SK-N-SH (cell line): ENCODE measurements around the gene IMPG1.

ENCODE experiments used
- CHD2 ChIP-seq: fragments of 150-350 bp; IDR thresholded peaks from 2 replicates; pipeline ENCODE4 v1.6.1; 2018; ENCODE audit warnings: low read length; ENCODE audit not compliant: partially characterized antibody
- MEF2A ChIP-seq: IDR thresholded peaks from 2 replicates; pipeline ENCODE4 v1.4.0; 2012; ENCODE audit warnings: low read depth, borderline replicate concordance
- MXI1 ChIP-seq: IDR thresholded peaks from 2 replicates; pipeline ENCODE4 v1.6.1; 2012; ENCODE audit warnings: mild to moderate bottlenecking, low read depth, low read length, improper control_type of control experiment
- NFIC ChIP-seq: IDR thresholded peaks from 2 replicates; pipeline ENCODE4 v1.4.0; 2012; ENCODE audit warnings: borderline replicate concordance
- RCOR1 ChIP-seq: fragments of 150-350 bp; IDR thresholded peaks from 2 replicates; pipeline ENCODE4 v1.6.1; 2017; ENCODE audit warnings: antibody characterized with exemption, low read length
- RXRA ChIP-seq: IDR thresholded peaks from 2 replicates; pipeline ENCODE4 v1.4.0; 2012; ENCODE audit warnings: low read depth, mild to moderate bottlenecking, borderline replicate concordance
- TEAD4 ChIP-seq: IDR thresholded peaks from 2 replicates; pipeline ENCODE4 v1.4.0; 2012; ENCODE audit warnings: mild to moderate bottlenecking, borderline replicate concordance; ENCODE audit not compliant: insufficient read depth
- TF ChIP-seq, protein P1 (sequence below): fragments of 200-600 bp; sonication (generic); IDR thresholded peaks from 2 replicates; pipeline ENCODE4 v1.6.1; 2017; ENCODE audit warnings: antibody characterized with exemption, mild to moderate bottlenecking, moderate library complexity
- TF ChIP-seq, protein P2 (sequence below): fragments of 150-350 bp; IDR thresholded peaks from 2 replicates; pipeline ENCODE4 v1.6.1; 2017; ENCODE audit warnings: antibody characterized with exemption, low read length, low read depth, borderline replicate concordance

DNA sequence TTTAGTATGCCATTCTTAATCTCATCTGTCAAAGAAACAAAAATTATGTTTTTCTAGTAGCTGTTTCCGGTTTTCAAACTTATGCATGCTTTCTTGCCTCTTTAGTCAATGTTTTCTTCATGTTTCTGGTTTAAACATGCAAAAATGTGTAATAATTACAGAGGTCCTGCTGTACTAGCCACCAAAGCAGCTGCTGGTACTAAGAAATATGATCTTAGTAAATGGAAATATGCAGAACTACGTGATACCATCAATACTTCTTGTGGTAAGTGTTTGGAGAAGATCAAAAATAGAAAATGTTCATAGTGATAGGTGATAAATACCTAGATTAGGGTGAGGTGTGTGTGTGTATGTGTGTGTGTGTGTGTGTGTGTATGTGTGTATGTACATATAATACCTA is 165.0 kb downstream of the IMPG1 start:
- TF ChIP-seq CHD2 (no peak), MEF2A (no peak), MXI1 (no peak), TEAD4 (no peak), RCOR1 (no peak), RXRA (no peak), NFIC (no peak)
- TF ChIP-seq, protein P1, sequence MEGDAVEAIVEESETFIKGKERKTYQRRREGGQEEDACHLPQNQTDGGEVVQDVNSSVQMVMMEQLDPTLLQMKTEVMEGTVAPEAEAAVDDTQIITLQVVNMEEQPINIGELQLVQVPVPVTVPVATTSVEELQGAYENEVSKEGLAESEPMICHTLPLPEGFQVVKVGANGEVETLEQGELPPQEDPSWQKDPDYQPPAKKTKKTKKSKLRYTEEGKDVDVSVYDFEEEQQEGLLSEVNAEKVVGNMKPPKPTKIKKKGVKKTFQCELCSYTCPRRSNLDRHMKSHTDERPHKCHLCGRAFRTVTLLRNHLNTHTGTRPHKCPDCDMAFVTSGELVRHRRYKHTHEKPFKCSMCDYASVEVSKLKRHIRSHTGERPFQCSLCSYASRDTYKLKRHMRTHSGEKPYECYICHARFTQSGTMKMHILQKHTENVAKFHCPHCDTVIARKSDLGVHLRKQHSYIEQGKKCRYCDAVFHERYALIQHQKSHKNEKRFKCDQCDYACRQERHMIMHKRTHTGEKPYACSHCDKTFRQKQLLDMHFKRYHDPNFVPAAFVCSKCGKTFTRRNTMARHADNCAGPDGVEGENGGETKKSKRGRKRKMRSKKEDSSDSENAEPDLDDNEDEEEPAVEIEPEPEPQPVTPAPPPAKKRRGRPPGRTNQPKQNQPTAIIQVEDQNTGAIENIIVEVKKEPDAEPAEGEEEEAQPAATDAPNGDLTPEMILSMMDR = no peak
- TF ChIP-seq, protein P2, sequence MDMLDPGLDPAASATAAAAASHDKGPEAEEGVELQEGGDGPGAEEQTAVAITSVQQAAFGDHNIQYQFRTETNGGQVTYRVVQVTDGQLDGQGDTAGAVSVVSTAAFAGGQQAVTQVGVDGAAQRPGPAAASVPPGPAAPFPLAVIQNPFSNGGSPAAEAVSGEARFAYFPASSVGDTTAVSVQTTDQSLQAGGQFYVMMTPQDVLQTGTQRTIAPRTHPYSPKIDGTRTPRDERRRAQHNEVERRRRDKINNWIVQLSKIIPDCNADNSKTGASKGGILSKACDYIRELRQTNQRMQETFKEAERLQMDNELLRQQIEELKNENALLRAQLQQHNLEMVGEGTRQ = no peak
